Measurements from ENCODE around the gene HIRA.

GRCh38 chr22:19331474-19331873 is 100.1 kb downstream of the HIRA start:
- TF ChIP-seq SMC3 (IDR thresholded peaks at IDR 0.05) = no peak
- TF ChIP-seq, protein P1, sequence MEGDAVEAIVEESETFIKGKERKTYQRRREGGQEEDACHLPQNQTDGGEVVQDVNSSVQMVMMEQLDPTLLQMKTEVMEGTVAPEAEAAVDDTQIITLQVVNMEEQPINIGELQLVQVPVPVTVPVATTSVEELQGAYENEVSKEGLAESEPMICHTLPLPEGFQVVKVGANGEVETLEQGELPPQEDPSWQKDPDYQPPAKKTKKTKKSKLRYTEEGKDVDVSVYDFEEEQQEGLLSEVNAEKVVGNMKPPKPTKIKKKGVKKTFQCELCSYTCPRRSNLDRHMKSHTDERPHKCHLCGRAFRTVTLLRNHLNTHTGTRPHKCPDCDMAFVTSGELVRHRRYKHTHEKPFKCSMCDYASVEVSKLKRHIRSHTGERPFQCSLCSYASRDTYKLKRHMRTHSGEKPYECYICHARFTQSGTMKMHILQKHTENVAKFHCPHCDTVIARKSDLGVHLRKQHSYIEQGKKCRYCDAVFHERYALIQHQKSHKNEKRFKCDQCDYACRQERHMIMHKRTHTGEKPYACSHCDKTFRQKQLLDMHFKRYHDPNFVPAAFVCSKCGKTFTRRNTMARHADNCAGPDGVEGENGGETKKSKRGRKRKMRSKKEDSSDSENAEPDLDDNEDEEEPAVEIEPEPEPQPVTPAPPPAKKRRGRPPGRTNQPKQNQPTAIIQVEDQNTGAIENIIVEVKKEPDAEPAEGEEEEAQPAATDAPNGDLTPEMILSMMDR (IDR thresholded peaks at IDR 0.05) = no peak
- TF ChIP-seq MAX (IDR thresholded peaks at IDR 0.05) = no peak
- TF ChIP-seq RFX5 (IDR thresholded peaks at IDR 0.05) = no peak
- TF ChIP-seq JUNB (IDR thresholded peaks at IDR 0.05) = no peak
- TF ChIP-seq, protein P2, sequence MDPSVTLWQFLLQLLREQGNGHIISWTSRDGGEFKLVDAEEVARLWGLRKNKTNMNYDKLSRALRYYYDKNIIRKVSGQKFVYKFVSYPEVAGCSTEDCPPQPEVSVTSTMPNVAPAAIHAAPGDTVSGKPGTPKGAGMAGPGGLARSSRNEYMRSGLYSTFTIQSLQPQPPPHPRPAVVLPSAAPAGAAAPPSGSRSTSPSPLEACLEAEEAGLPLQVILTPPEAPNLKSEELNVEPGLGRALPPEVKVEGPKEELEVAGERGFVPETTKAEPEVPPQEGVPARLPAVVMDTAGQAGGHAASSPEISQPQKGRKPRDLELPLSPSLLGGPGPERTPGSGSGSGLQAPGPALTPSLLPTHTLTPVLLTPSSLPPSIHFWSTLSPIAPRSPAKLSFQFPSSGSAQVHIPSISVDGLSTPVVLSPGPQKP (IDR thresholded peaks at IDR 0.05; ENCODE audit: low read depth, low read length) = no peak
- TF ChIP-seq, protein P3, sequence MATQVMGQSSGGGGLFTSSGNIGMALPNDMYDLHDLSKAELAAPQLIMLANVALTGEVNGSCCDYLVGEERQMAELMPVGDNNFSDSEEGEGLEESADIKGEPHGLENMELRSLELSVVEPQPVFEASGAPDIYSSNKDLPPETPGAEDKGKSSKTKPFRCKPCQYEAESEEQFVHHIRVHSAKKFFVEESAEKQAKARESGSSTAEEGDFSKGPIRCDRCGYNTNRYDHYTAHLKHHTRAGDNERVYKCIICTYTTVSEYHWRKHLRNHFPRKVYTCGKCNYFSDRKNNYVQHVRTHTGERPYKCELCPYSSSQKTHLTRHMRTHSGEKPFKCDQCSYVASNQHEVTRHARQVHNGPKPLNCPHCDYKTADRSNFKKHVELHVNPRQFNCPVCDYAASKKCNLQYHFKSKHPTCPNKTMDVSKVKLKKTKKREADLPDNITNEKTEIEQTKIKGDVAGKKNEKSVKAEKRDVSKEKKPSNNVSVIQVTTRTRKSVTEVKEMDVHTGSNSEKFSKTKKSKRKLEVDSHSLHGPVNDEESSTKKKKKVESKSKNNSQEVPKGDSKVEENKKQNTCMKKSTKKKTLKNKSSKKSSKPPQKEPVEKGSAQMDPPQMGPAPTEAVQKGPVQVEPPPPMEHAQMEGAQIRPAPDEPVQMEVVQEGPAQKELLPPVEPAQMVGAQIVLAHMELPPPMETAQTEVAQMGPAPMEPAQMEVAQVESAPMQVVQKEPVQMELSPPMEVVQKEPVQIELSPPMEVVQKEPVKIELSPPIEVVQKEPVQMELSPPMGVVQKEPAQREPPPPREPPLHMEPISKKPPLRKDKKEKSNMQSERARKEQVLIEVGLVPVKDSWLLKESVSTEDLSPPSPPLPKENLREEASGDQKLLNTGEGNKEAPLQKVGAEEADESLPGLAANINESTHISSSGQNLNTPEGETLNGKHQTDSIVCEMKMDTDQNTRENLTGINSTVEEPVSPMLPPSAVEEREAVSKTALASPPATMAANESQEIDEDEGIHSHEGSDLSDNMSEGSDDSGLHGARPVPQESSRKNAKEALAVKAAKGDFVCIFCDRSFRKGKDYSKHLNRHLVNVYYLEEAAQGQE (IDR thresholded peaks at IDR 0.05) = no peak
- TF ChIP-seq JUN (IDR thresholded peaks at IDR 0.05) = no peak
- TF ChIP-seq BHLHE40 (IDR thresholded peaks at IDR 0.05; ENCODE audit: low read depth, low read length) = no peak

All from A549 (cell line).